IMR-90 (cell line): ENCODE measurements around the gene ZFP90.

ENCODE experiments used
- CTCF ChIP-seq: conservative IDR thresholded peaks from 2 replicates; pipeline ENCODE4 v1.5.1; 2012; ENCODE audit warnings: mild to moderate bottlenecking, low read depth, low read length, improper control_type of control experiment
- FOS ChIP-seq: fragments of 150-350 bp; IDR thresholded peaks from 2 replicates; pipeline ENCODE4 v1.6.1; 2016; ENCODE audit warnings: low read depth, low read length
- POLR2A ChIP-seq: IDR thresholded peaks from 2 replicates; pipeline ENCODE4 v1.6.1; 2012; ENCODE audit warnings: mild to moderate bottlenecking, low read depth, low read length

- TF ChIP-seq CTCF (no peak), POLR2A (no peak), FOS (no peak)
These were observed 45.5 kb upstream of the ZFP90 start for GRCh38 chr16:68493412-68494070.
